Activated CD8-positive, alpha-beta memory T cell treated with anti-CD3 and anti-CD28 coated beads for 24 hours (primary cell): ENCODE measurements around the gene SAC3D1.

Source experiments
- DNase-seq: peaks from one replicate; pipeline ENCODE4 v3.0.0-alpha.2; 2020

SAC3D1 gene

DNA sequence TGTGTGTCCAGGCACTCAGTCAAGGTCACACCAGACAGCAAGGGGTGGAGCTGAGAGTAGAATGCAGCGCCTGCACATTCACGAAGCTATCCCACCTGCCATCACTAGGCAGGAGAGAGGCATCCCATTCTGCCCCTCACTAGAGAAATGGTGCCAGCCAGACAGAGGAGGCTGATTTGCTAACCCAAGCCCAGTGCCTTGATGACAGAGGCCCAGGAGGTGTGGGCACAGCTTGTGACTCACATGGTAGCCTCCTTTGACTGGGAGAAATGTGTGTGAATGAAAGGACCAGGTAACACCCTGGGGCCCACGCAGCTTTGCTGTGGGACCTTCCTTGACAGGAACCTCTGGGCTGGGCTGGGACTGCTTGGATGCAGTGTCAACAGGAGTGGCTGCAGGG is 22.5 kb downstream of the SAC3D1 start:
- DNase-seq = no peak

GRCh38 chr11:65064847-65065240 is 23.8 kb downstream of the SAC3D1 start:
- DNase-seq = no peak

DNA sequence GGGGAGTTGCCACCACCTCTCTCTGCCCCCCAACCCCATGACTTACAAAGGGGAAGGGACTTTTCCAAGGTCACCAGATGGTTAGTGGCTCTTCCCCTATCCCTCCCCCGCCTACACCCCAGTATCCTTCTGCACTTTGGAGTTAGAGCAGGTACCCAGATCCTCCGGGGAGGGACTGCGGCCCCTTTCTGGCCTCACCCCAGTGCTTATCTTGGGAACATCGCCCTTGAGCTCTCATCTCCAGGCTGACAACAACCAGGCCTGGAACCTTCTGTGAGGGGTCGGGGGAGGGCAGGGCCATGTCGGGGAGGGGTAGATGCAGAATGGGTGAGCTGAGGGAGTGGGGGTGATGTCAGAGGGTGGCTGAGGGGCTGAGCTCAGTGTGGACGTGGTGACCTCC is 24.8 kb downstream of the SAC3D1 start:
- DNase-seq = no peak

DNA sequence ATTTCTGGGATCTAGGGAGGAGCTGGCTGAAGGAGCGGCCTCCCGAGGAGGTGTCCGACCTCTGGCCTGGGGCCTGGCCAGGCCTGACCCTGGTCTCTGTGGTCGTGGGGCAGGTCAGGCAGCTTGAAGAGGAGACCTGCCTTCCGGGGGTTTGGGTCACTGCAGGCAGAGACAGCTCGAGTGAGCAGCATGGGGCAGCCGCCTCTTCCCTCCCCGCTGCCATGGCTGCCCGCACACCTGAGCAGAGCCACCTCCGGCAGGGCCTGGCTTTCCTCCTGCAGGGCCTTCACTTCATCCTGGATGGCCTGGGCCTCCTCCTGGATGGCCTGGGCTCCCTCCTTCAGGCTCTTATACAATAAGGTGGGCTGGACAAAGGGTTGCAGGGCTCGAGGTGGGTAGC is 25.3 kb downstream of the SAC3D1 start:
- DNase-seq = no peak

DNA sequence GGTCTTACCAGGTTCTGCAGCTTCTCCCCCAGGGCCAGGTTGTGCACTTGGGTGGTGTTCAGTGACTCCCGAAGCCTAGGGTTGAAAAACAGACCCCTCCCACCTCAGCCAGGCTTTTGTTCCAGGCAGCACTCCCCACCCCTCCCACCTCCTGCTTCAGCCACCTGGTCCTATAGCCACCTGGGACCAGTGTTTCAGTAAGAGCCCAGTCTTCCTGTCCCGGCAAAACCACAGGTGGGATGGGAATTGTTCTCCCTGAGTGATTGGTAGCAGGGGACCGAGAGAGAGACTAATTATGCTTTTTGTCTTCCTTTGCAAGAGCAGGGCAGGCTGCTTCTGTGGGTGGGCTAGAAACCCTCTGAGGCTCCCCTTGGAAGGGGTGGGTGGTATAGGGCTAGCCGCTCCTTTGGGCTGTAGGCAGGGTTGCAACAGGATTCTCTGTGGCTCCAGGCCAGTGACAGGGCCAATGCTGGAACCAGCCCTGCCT is 25.8 kb downstream of the SAC3D1 start:
- no peak for DNase-seq

- no peak for DNase-seq
Observed at GRCh38 chr11:65067446-65067845, 26.4 kb downstream of the SAC3D1 start.

GRCh38 chr11:65069217-65069616 is 28.2 kb downstream of the SAC3D1 start:
- no peak for DNase-seq

DNA sequence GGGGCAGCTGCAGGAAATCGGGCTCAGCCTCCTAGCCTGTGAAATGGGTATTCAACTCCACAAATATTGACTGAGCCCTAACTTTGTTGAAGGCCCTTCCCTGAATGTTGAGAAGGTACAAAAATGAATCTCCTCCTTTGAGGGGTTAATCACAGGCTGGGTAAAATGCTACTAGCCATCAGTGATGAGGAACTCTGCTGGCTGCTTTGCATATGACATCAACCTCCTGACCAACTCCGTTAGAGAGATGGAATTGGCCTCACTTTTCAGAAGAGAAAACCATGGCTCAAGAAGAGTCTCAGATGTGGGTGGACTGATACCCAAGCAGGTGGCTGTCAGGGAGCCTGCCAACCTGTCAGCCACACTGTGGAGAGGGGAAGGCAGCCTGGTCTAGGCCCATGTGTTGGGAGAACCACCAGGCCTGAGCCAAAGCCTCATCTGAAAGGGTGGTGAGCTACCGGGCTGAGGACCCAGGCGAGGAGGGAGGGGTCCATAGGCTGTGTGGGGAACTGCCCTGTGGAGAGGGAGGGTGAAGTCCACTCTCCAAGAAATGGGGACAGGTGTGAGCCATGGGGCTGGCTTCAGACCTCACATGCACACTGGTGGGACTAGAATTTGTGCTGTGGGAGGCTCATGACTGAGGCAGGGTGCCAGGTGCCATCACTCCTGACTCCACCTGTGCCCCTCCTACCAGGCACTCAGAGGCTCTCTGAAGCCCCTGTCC is 31.1 kb downstream of the SAC3D1 start:
- DNase-seq = no peak

- DNase-seq = no peak
Observed at GRCh38 chr11:65072631-65072966, 31.6 kb downstream of the SAC3D1 start.

DNA sequence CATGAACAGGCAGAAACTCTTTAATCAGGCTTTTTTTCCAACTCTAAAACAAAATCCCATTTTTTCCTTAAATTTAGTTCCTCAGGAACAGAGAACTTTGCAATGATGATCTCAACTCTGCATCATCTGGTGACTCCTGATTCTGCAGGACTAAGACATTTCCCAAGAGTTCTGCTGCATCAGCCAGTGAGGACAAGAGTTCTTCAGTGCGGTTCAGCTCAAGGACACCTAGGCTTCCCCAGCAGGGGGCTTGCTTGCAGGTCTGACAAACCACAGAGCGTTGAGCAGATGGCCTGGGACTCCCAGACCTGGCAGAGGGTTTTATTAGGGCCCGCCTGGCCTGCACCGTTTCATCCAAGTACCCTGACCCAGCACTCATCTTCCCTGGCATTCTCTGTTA is 36.4 kb downstream of the SAC3D1 start:
- DNase-seq = no peak

DNA sequence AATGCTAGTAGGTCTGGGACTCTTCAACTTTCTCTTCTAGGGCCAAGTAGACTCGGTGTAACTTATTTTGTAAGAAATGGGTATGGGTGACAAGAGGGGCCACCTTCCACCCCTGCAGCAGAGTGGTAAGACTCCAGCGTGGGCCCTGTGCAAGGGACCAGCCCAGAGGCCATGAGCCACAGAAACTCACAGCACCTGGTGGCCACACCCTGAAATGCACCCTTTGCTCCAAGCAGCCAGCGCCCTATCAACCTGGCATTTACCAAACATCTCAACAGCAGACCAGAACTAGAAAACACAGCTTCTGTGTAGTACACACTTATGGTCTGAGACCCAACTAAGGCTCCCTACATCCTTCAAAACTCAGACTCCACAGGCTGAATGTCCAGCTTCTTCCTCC is 37.1 kb downstream of the SAC3D1 start:
- peak; percentile 83 for DNase-seq

DNA sequence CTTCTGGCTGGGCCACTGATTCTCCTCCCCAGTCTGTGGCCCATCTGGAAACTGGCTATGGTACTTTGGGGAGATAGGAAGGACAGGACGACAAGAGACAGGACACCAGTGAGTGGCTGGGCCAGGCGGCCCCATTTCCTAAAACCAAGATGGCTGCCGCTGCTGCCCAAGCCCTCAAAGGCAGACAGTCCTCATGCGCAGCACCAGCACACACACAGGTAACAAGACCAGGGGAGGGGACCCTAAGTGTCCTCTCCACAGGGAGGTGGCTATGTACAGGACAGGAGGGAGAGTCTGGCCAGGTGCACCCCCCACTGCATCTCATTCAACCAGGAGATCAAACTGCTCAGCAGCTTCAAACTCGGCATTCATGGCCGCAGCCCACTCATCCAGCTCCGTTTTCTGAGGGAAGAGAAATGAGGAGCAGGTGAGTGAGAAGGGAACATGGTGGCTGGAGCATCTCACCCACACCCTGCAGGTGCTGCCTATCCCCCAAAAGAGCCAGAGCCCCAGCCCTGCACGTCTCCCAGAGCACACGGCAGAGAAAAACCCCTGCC is 37.9 kb downstream of the SAC3D1 start:
- DNase-seq = no peak

GRCh38 chr11:65083134-65083833 is 42.3 kb downstream of the SAC3D1 start:
- peak; percentile 61 for DNase-seq

- DNase-seq = peak; percentile 99
Observed at GRCh38 chr11:65083834-65084597, 43.0 kb downstream of the SAC3D1 start, which contains the start of the genes CDCA5 and ZFPL1. TSS of gene CDCA5 (minus strand) at chr11:65084040. CDS start at chr11:65083978, 62 bp downstream. TSS of gene ZFPL1 (plus strand) at chr11:65084222. CDS start at chr11:65084699, 477 bp downstream.

DNA sequence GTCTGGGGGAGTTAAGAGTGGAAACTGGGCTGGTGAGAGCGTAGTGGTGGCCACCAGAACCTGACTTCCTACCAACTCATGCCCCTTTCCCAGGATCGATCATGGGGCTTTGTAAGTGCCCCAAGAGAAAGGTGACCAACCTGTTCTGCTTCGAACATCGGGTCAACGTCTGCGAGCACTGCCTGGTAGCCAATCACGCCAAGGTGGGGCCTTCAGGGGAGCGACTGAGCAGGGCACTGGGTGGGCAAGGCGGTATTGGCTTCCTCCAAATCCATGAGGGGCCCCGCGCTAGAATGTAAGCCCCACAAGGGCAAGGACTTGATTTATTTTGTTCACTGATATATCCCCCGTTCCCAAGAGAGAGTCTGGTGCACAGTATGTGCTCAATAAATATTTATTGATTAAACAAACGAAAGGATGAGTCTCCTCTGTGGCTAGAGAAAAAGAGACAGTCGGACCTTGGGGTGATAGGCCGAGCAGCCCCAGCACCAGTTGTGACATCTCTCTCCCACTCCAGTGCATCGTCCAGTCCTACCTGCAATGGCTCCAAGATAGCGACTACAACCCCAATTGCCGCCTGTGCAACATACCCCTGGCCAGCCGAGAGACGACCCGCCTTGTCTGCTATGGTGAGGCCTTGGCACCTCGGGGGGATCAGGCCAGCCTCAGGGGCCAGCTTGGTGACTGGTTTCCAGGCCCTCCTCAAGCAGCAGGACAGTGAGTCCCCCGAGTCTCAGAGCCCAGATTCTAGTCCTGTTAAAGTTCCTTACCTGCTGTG is 43.8 kb downstream of the SAC3D1 start:
- no peak for DNase-seq

DNA sequence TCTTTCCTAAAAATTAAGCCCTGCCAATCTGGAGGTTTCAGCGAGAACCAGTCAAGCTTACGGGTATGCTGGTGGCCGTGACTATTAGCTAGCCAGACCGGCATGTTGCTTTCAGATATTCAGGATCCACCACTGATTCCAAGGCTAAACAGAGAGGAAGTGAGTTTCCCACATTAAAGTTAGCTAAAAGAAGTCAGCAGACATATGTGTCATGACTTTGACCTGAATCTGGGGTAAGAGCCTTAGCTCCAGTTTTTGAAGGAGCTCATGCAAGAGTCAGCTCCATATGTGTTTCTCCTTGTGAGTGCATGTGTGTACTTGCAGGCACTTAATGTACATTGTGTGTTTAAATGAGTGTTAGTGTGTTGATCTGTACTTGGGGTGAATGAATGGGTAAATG is 44.4 kb downstream of the SAC3D1 start:
- no peak for DNase-seq

DNA sequence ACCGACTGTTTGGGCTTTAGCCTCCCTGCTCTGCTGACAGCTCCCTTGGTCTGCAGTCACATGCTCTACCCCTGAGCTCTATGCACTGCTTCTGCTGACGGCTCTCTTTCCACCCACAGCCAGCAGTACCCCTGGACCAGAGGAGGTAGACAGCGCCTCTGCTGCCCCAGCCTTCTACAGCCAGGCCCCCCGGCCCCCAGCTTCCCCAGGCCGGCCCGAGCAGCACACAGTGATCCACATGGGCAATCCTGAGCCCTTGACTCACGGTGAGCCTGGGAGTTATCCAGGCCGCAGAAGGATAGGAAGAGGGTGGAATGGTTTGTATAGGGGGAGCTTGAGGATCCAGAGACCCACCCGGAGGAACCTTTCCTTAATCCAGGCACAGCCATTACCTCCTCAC is 45.8 kb downstream of the SAC3D1 start:
- no peak for DNase-seq

GRCh38 chr11:65087216-65087615 is 46.2 kb downstream of the SAC3D1 start:
- DNase-seq = no peak

- DNase-seq = no peak
Observed at GRCh38 chr11:65087827-65088226, 46.8 kb downstream of the SAC3D1 start.

DNA sequence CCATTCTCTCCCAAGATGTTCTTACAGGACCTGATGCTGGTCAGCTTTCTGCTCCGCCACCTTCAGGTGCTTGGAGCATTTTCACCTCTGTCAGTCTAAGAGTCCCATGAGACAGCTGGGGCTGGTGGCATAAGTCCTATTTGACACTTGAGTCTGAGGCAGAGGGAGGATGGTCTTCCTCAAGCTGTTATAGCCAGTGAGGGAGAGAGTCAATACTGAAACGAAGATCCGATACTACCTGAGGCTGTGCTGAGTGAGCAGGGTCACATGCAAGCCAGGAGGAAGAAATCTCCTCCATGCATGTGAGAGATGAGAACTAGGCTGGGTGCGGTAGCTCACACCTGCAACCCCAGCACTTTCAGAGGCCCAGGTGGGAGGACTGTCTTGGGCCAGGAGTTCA is 48.6 kb downstream of the SAC3D1 start:
- DNase-seq = no peak

- no peak for DNase-seq
Observed at GRCh38 chr11:65090628-65091027, 49.6 kb downstream of the SAC3D1 start.
